Mesendoderm (in vitro differentiated cells): ENCODE measurements around the gene FRMD5.
"Not testable (repeated sequence)": the region's sequence is repeated elsewhere in the genome, so short reads cannot be mapped to it uniquely, and the experiment has no call there.

Source experiments
- DNase-seq: peaks from one replicate; pipeline ENCODE4 v3.0.0; 2013
- H2AK5ac ChIP-seq: 2 replicates; pipeline ENCODE4 v1.6.1; 2013; ENCODE audit warnings: low read length, inconsistent platforms
- H2BK120ac ChIP-seq: 2 replicates; pipeline ENCODE4 v1.6.1; 2013; ENCODE audit warnings: low read depth, mild to moderate bottlenecking, low read length, moderate library complexity, mixed read lengths
- H2BK15ac ChIP-seq: replicated peaks from 2 replicates; pipeline ENCODE4 v1.6.1; 2013; ENCODE audit warnings: low read depth, mild to moderate bottlenecking, moderate library complexity
- H2BK5ac ChIP-seq: 2 replicates; pipeline ENCODE4 v1.6.1; 2013; ENCODE audit warnings: low read length, inconsistent platforms
- H3K18ac ChIP-seq: 2 replicates; pipeline ENCODE4 v1.6.1; 2013; ENCODE audit warnings: mild to moderate bottlenecking, low read length, mixed read lengths
- H3K23ac ChIP-seq: one replicate; pipeline ENCODE4 v1.6.1; 2013; ENCODE audit warnings: low read length
- H3K27ac ChIP-seq: 2 replicates; pipeline ENCODE4 v1.5.1; 2013; ENCODE audit warnings: low read depth, mild to moderate bottlenecking, inconsistent platforms, low read length, moderate library complexity
- H3K27me3 ChIP-seq: 2 replicates; pipeline ENCODE4 v1.6.1; 2013; ENCODE audit warnings: low read length, control low read depth, mild to moderate bottlenecking, inconsistent platforms; ENCODE audit not compliant: insufficient read depth, poor library complexity
- H3K36me3 ChIP-seq: 2 replicates; pipeline ENCODE4 v1.6.1; 2013; ENCODE audit warnings: low read length, inconsistent platforms; ENCODE audit not compliant: control insufficient read depth, insufficient read depth
- H3K4ac ChIP-seq: one replicate; pipeline ENCODE4 v1.6.1; 2013; ENCODE audit warnings: low read depth, mild to moderate bottlenecking, low read length, moderate library complexity
- H3K4me1 ChIP-seq: 2 replicates; pipeline ENCODE4 v1.6.1; 2013; ENCODE audit warnings: low read depth, low read length, inconsistent platforms; ENCODE audit not compliant: control insufficient read depth
- H3K4me2 ChIP-seq: 2 replicates; pipeline ENCODE4 v1.6.1; 2013; ENCODE audit warnings: low read length
- H3K4me3 ChIP-seq: 2 replicates; pipeline ENCODE4 v1.5.1; 2013; ENCODE audit warnings: mild to moderate bottlenecking, low read length
- H3K56ac ChIP-seq: one replicate; pipeline ENCODE4 v1.6.1; 2013; ENCODE audit warnings: low read length
- H3K79me1 ChIP-seq: 2 replicates; pipeline ENCODE4 v1.6.1; 2013; ENCODE audit warnings: low read length, inconsistent platforms
- H3K79me2 ChIP-seq: 2 replicates; pipeline ENCODE4 v1.6.1; 2013; ENCODE audit warnings: mild to moderate bottlenecking, low read length; ENCODE audit not compliant: control insufficient read depth, insufficient read depth
- H3K9ac ChIP-seq: 2 replicates; pipeline ENCODE4 v1.6.1; 2013; ENCODE audit warnings: low read length, inconsistent platforms
- H4K5ac ChIP-seq: one replicate; pipeline ENCODE4 v1.6.1; 2013; ENCODE audit warnings: low read length
- H4K8ac ChIP-seq: one replicate; pipeline ENCODE4 v1.6.1; 2013; ENCODE audit warnings: low read depth, mild to moderate bottlenecking, control low read depth, low read length, moderate library complexity
- WGBS: extraction: QIAGEN DNeasy Blood & Tissue Kit; methylation state at CpG from one replicate; pipeline ENCODE4 v1.1.7; 2013; ENCODE audit warnings: low lambda C conversion rate, missing lambda C conversion rate; ENCODE audit not compliant: insufficient coverage; ENCODE audit errors: extremely low coverage; 5-methylcytosine and 5-hydroxymethylcytosine counted together

FRMD5 gene

GRCh38 chr15:44035781-44036699 lies 159.0 kb downstream of the FRMD5 start:
- Histone ChIP-seq H3K79me2 (no peaks in the 10 kb centered on the region), H4K8ac (no peak overlapping the region), H2BK5ac (no peak overlapping the region), H3K4me1 (no peaks in the 10 kb centered on the region), H3K4me3 (no peak overlapping the region), H4K5ac (no peak overlapping the region), H3K27ac (no peak overlapping the region), H2BK15ac (no peak overlapping the region), H3K18ac (no peak overlapping the region), H3K36me3 (no peaks in the 10 kb centered on the region), H3K56ac (no peak overlapping the region), H2AK5ac (no peak overlapping the region), H3K4me2 (no peak overlapping the region), H2BK120ac (no peak overlapping the region), H3K4ac (no peak overlapping the region), H3K9ac (no peak overlapping the region), H3K79me1 (no peaks in the 10 kb centered on the region), H3K23ac (no peak overlapping the region), H3K27me3 (no peaks in the 10 kb centered on the region)
- WGBS = 100% methylated on average over 1 of the region's 7 CpGs
- no peak for DNase-seq

GRCh38 chr15:44034933-44035624 lies 160.0 kb downstream of the FRMD5 start:
- H3K4me1 ChIP-seq = no peaks in the 10 kb centered on the region
- WGBS = no CpG with 5 or more reads among the region's 3 CpGs
- no peak overlapping the region for H4K5ac ChIP-seq
- H3K56ac ChIP-seq = no peak overlapping the region
- H2BK15ac ChIP-seq = no peak overlapping the region
- no peak overlapping the region for H3K4me2 ChIP-seq
- H3K79me1 ChIP-seq = no peaks in the 10 kb centered on the region
- no peak overlapping the region for H2BK5ac ChIP-seq
- no peak overlapping the region for H3K27ac ChIP-seq
- no peaks in the 10 kb centered on the region for H3K79me2 ChIP-seq
- H3K4ac ChIP-seq = no peak overlapping the region
- H4K8ac ChIP-seq = no peak overlapping the region
- H3K4me3 ChIP-seq = no peak overlapping the region
- H2BK120ac ChIP-seq = no peak overlapping the region
- no peaks in the 10 kb centered on the region for H3K27me3 ChIP-seq
- H3K23ac ChIP-seq = no peak overlapping the region
- no peak overlapping the region for H2AK5ac ChIP-seq
- no peak overlapping the region for H3K18ac ChIP-seq
- no peak overlapping the region for H3K9ac ChIP-seq
- H3K36me3 ChIP-seq = no peaks in the 10 kb centered on the region
- no peak for DNase-seq

- Histone ChIP-seq H3K27me3 (no peaks in the 10 kb centered on the region), H3K56ac (no peak overlapping the region), H3K23ac (no peak overlapping the region), H3K27ac (no peak overlapping the region), H3K4ac (no peak overlapping the region), H3K9ac (no peak overlapping the region), H2BK120ac (no peak overlapping the region), H4K8ac (no peak overlapping the region), H3K4me3 (no peak overlapping the region), H2BK15ac (no peak overlapping the region), H2AK5ac (no peak overlapping the region), H3K4me2 (no peak overlapping the region), H3K18ac (no peak overlapping the region), H3K36me3 (no peaks in the 10 kb centered on the region), H3K4me1 (no peaks in the 10 kb centered on the region), H2BK5ac (no peak overlapping the region), H4K5ac (no peak overlapping the region), H3K79me2 (no peaks in the 10 kb centered on the region), H3K79me1 (no peaks in the 10 kb centered on the region)
- no peak for DNase-seq
- WGBS = no CpG with 5 or more reads among the region's 2 CpGs
Observed at GRCh38 chr15:44034334-44034733, 160.7 kb downstream of the FRMD5 start.

- Histone ChIP-seq H3K36me3 (no peaks in the 10 kb centered on the region), H3K4me3 (no peak overlapping the region), H3K56ac (no peak overlapping the region), H2AK5ac (no peak overlapping the region), H4K5ac (no peak overlapping the region), H3K18ac (no peak overlapping the region), H3K79me1 (no peaks in the 10 kb centered on the region), H2BK15ac (no peak overlapping the region), H3K79me2 (no peaks in the 10 kb centered on the region), H3K4me1 (no peaks in the 10 kb centered on the region), H3K27me3 (no peaks in the 10 kb centered on the region), H3K4ac (no peak overlapping the region), H3K9ac (no peak overlapping the region), H2BK120ac (no peak overlapping the region), H4K8ac (no peak overlapping the region), H3K4me2 (no peak overlapping the region), H2BK5ac (no peak overlapping the region), H3K27ac (no peak overlapping the region), H3K23ac (no peak overlapping the region)
- DNase-seq = peak; percentile 19
- no CpG with 5 or more reads among the region's 1 CpG for WGBS
Observed at GRCh38 chr15:44033894-44034293, 161.2 kb downstream of the FRMD5 start.

- not testable (repeated sequence) for H3K23ac ChIP-seq, H3K4me3 ChIP-seq, H4K8ac ChIP-seq, H3K36me3 ChIP-seq, H3K56ac ChIP-seq, H3K4ac ChIP-seq, H4K5ac ChIP-seq, H2BK15ac ChIP-seq, H3K27me3 ChIP-seq, H3K4me2 ChIP-seq, H3K4me1 ChIP-seq, H2BK120ac ChIP-seq, H2BK5ac ChIP-seq, H3K18ac ChIP-seq, H2AK5ac ChIP-seq, H3K79me2 ChIP-seq, DNase-seq, H3K9ac ChIP-seq, H3K79me1 ChIP-seq, H3K27ac ChIP-seq
Observed at GRCh38 chr15:44032820-44033219, 162.3 kb downstream of the FRMD5 start.
